ENCODE measurements around the gene SEC24D.
"Not testable (repeated sequence)": the region's sequence is repeated elsewhere in the genome, so short reads cannot be mapped to it uniquely, and the experiment has no call there.

The SEC24D gene, protein sequence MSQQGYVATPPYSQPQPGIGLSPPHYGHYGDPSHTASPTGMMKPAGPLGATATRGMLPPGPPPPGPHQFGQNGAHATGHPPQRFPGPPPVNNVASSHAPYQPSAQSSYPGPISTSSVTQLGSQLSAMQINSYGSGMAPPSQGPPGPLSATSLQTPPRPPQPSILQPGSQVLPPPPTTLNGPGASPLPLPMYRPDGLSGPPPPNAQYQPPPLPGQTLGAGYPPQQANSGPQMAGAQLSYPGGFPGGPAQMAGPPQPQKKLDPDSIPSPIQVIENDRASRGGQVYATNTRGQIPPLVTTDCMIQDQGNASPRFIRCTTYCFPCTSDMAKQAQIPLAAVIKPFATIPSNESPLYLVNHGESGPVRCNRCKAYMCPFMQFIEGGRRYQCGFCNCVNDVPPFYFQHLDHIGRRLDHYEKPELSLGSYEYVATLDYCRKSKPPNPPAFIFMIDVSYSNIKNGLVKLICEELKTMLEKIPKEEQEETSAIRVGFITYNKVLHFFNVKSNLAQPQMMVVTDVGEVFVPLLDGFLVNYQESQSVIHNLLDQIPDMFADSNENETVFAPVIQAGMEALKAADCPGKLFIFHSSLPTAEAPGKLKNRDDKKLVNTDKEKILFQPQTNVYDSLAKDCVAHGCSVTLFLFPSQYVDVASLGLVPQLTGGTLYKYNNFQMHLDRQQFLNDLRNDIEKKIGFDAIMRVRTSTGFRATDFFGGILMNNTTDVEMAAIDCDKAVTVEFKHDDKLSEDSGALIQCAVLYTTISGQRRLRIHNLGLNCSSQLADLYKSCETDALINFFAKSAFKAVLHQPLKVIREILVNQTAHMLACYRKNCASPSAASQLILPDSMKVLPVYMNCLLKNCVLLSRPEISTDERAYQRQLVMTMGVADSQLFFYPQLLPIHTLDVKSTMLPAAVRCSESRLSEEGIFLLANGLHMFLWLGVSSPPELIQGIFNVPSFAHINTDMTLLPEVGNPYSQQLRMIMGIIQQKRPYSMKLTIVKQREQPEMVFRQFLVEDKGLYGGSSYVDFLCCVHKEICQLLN

DNA sequence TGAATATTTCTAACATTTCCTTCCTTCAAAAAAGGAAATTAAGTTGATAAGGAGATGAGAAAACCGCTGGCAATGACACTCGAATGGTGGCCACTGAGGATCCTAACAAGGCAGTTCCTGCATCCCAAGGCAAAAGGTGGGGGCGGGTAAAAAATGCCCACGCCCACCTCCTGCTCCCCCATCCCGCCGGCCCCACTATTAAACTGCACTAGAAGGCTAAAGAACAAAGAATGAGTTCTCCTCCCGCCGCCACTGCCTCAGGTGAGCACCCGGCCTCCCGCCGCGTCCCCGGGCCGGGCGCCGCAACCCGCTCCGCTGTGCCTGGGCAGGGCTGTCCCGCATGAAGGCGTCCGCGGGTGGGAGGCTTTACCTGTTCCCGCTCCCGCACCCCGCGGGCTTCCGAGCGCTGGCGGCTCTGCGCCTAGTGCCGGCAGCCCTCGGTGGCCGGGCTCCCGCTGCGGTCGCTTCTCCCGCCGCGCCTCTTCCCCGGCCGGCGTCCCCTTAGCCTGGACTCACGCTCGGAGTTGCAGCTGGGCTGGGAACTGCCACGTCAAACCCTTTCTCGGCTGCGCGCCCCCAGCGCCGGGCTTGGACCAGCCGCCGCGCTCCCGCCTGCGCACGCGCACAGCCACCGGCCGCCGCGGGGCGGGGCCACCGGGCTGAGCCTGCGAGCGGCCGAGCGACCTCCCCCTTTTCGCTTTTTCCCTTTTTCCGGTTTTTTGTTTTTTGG, at the start of gene SEC24D:
Gene SEC24D (minus strand): TSS at position 556 of the 730 bp plus-strand sequence. CDS start 2,430 bp downstream, outside the sequence.
- peaks cover 13 to 26% (median 19%) of the 10 kb centered on the region in 5 donors for H3K36me3 ChIP-seq (ENCODE audit: control insufficient read depth in 5 of 5, insufficient read depth in 5 of 5, low read length in 5 of 5)
- H3K27me3 ChIP-seq (ENCODE audit: control insufficient read depth in 5 of 5, insufficient read depth in 4 of 5, low read length in 5 of 5) = no peaks in the 10 kb centered on the region
- peak within 1 kb of the TSS; percentile 71 to 97 (median 92) for H3K4me3 ChIP-seq (ENCODE audit: low read depth in 1 of 5, low read length in 5 of 5)
- peaks cover 3 to 16% (median 16%) of the 10 kb centered on the region in 5 donors for H3K4me1 ChIP-seq (ENCODE audit: control insufficient read depth in 5 of 5, insufficient read depth in 5 of 5, low read length in 5 of 5)
- no peaks in the 10 kb centered on the region for H3K9me3 ChIP-seq (ENCODE audit: control insufficient read depth in 5 of 5, low read length in 5 of 5)
- H3K27ac ChIP-seq (ENCODE audit: low read depth, low read length) = peak within 1 kb of the TSS; percentile 92
- H3K9ac ChIP-seq (ENCODE audit: low read length in 5 of 5) = peak within 1 kb of the TSS; percentile 79 to 96 (median 88)

GRCh38 chr4:118884716-118885115, 48.8 kb upstream of the SEC24D start:
- no peak overlapping the region for H3K27ac ChIP-seq (ENCODE audit: low read depth, low read length)
- H3K36me3 ChIP-seq (ENCODE audit: control insufficient read depth in 5 of 5, insufficient read depth in 5 of 5, low read length in 5 of 5) = no peaks in the 10 kb centered on the region
- H3K9ac ChIP-seq (ENCODE audit: low read length in 5 of 5) = no peak overlapping the region
- peaks cover 0 to 10% (median 10%) of the 10 kb centered on the region in 5 donors for H3K4me1 ChIP-seq (ENCODE audit: control insufficient read depth in 5 of 5, insufficient read depth in 5 of 5, low read length in 5 of 5)
- no peaks in the 10 kb centered on the region for H3K9me3 ChIP-seq (ENCODE audit: control insufficient read depth in 5 of 5, low read length in 5 of 5)
- H3K4me3 ChIP-seq (ENCODE audit: low read depth in 1 of 5, low read length in 5 of 5) = no peak overlapping the region
- peaks cover 0 to 6% (median 0%) of the 10 kb centered on the region in 5 donors for H3K27me3 ChIP-seq (ENCODE audit: control insufficient read depth in 5 of 5, insufficient read depth in 4 of 5, low read length in 5 of 5)

- Histone ChIP-seq H3K9ac (ENCODE audit: low read length in 5 of 5) (no peak overlapping the region), H3K9me3 (ENCODE audit: control insufficient read depth in 5 of 5, low read length in 5 of 5) (no peaks in the 10 kb centered on the region), H3K4me1 (ENCODE audit: control insufficient read depth in 5 of 5, insufficient read depth in 5 of 5, low read length in 5 of 5) (peaks cover 0 to 6% (median 4%) of the 10 kb centered on the region in 5 donors), H3K27me3 (ENCODE audit: control insufficient read depth in 5 of 5, insufficient read depth in 4 of 5, low read length in 5 of 5) (peaks cover 0 to under 1% (median 0%) of the 10 kb centered on the region in 5 donors), H3K27ac (ENCODE audit: low read depth, low read length) (no peak overlapping the region), H3K36me3 (ENCODE audit: control insufficient read depth in 5 of 5, insufficient read depth in 5 of 5, low read length in 5 of 5) (no peaks in the 10 kb centered on the region), H3K4me3 (ENCODE audit: low read depth in 1 of 5, low read length in 5 of 5) (no peak overlapping the region)
Observed at GRCh38 chr4:118883861-118884260, 47.9 kb upstream of the SEC24D start.

DNA sequence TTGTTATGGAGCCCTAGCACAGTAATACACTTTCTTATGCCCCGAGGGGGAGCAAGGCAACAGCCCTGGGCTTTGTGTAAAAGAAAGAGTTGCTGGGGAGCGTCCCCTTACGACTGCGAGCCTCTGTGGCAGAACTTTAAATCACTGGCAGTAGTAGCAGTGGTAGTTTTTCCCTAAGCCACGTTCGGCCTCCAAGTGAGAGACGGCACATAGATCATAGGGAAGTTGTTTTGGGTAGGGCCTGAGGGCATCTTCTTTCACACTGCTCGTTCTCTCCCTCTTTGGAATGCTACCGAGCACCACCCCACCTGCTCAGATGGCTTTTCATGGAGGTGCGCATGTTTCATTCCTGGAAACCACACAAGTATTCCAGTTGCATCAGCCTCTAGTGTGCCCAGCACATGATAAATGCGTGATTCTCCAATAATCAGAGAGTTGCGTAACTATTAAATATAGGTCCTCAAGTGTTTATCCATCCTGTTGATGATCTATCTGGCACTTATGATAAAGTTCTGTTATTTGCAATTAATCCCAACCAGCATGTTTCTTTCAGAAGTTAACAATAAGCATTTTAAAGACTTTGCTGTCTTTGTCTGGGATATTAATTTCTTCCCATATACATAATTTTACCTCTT, 45.7 kb upstream of the SEC24D start:
- Histone ChIP-seq H3K36me3 (ENCODE audit: control insufficient read depth in 5 of 5, insufficient read depth in 5 of 5, low read length in 5 of 5) (no peaks in the 10 kb centered on the region), H3K4me3 (ENCODE audit: low read depth in 1 of 5, low read length in 5 of 5) (no peak overlapping the region), H3K4me1 (ENCODE audit: control insufficient read depth in 5 of 5, insufficient read depth in 5 of 5, low read length in 5 of 5) (no peaks in the 10 kb centered on the region), H3K9ac (ENCODE audit: low read length in 5 of 5) (no peak overlapping the region), H3K27me3 (ENCODE audit: control insufficient read depth in 5 of 5, insufficient read depth in 4 of 5, low read length in 5 of 5) (no peaks in the 10 kb centered on the region), H3K9me3 (ENCODE audit: control insufficient read depth in 5 of 5, low read length in 5 of 5) (no peaks in the 10 kb centered on the region), H3K27ac (ENCODE audit: low read depth, low read length) (no peak overlapping the region)

DNA sequence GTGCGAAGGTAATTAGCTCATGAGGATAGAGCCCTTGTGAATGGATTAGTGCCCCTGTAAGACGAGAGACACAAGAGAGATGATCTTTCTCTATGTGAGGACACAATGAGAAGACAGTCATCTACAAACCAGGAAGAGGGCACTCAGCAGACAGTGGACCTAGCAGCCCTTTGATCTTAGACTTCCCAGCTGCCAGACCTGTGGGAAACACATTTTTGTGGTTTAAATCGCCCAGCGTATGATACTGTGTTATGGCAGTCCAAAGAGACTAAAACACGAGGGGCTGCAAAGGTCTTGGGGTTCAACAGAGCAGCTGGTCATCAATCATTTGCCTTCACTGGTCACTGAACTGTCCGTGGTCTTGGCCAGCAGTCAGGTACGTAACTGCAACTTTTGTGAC, 43.5 kb upstream of the SEC24D start:
- Histone ChIP-seq H3K4me3 (ENCODE audit: low read depth in 1 of 5, low read length in 5 of 5) (no peak overlapping the region), H3K9ac (ENCODE audit: low read length in 5 of 5) (no peak overlapping the region), H3K4me1 (ENCODE audit: control insufficient read depth in 5 of 5, insufficient read depth in 5 of 5, low read length in 5 of 5) (no peaks in the 10 kb centered on the region), H3K36me3 (ENCODE audit: control insufficient read depth in 5 of 5, insufficient read depth in 5 of 5, low read length in 5 of 5) (no peaks in the 10 kb centered on the region), H3K27me3 (ENCODE audit: control insufficient read depth in 5 of 5, insufficient read depth in 4 of 5, low read length in 5 of 5) (no peaks in the 10 kb centered on the region), H3K27ac (ENCODE audit: low read depth, low read length) (no peak overlapping the region), H3K9me3 (ENCODE audit: control insufficient read depth in 5 of 5, low read length in 5 of 5) (no peaks in the 10 kb centered on the region)

GRCh38 chr4:118878507-118878906, 42.6 kb upstream of the SEC24D start:
- H3K36me3 ChIP-seq (ENCODE audit: control insufficient read depth in 5 of 5, insufficient read depth in 5 of 5, low read length in 5 of 5); H3K9ac ChIP-seq (ENCODE audit: low read length in 5 of 5): not testable (repeated sequence)

GRCh38 chr4:118877797-118878196, 41.9 kb upstream of the SEC24D start:
- H3K27me3 ChIP-seq (ENCODE audit: control insufficient read depth in 5 of 5, insufficient read depth in 4 of 5, low read length in 5 of 5) = no peaks in the 10 kb centered on the region
- no peak overlapping the region for H3K9ac ChIP-seq (ENCODE audit: low read length in 5 of 5)
- H3K9me3 ChIP-seq (ENCODE audit: control insufficient read depth in 5 of 5, low read length in 5 of 5) = no peaks in the 10 kb centered on the region
- H3K4me1 ChIP-seq (ENCODE audit: control insufficient read depth in 5 of 5, insufficient read depth in 5 of 5, low read length in 5 of 5) = no peaks in the 10 kb centered on the region
- no peak overlapping the region for H3K4me3 ChIP-seq (ENCODE audit: low read depth in 1 of 5, low read length in 5 of 5)
- no peak overlapping the region for H3K27ac ChIP-seq (ENCODE audit: low read depth, low read length)
- no peaks in the 10 kb centered on the region for H3K36me3 ChIP-seq (ENCODE audit: control insufficient read depth in 5 of 5, insufficient read depth in 5 of 5, low read length in 5 of 5)

More at GRCh38 chr4:118878507-118878906, 42.6 kb upstream of the SEC24D start:
- not testable (repeated sequence) for H3K27me3 ChIP-seq (ENCODE audit: control insufficient read depth in 5 of 5, insufficient read depth in 4 of 5, low read length in 5 of 5); H3K9me3 ChIP-seq (ENCODE audit: control insufficient read depth in 5 of 5, low read length in 5 of 5); H3K4me1 ChIP-seq (ENCODE audit: control insufficient read depth in 5 of 5, insufficient read depth in 5 of 5, low read length in 5 of 5); H3K27ac ChIP-seq (ENCODE audit: low read depth, low read length); H3K4me3 ChIP-seq (ENCODE audit: low read depth in 1 of 5, low read length in 5 of 5)

DNA sequence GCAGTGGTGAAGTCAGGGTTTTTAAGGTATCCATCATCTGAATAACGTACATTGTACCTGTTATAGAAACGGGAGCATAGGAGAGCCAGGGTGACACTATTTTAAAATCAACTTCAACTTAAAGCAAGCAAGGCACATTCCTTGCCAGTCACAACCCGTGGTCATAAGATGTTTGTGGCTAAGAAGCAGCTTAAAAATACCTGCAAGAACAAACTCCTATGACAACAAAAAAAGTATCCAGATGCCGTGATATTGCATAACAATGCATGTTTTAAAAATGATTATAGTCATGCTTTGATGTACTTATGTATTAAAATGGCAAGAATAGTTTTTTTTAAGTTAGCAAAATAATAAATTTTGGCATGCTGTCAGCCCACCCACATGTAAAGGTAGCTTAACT, 36.3 kb upstream of the SEC24D start:
- Histone ChIP-seq H3K9me3 (ENCODE audit: control insufficient read depth in 5 of 5, low read length in 5 of 5) (no peaks in the 10 kb centered on the region), H3K4me3 (ENCODE audit: low read depth in 1 of 5, low read length in 5 of 5) (no peak overlapping the region), H3K4me1 (ENCODE audit: control insufficient read depth in 5 of 5, insufficient read depth in 5 of 5, low read length in 5 of 5) (peaks cover 0 to 8% (median 4%) of the 10 kb centered on the region in 5 donors), H3K27ac (ENCODE audit: low read depth, low read length) (no peak overlapping the region), H3K9ac (ENCODE audit: low read length in 5 of 5) (no peak overlapping the region), H3K36me3 (ENCODE audit: control insufficient read depth in 5 of 5, insufficient read depth in 5 of 5, low read length in 5 of 5) (no peaks in the 10 kb centered on the region), H3K27me3 (ENCODE audit: control insufficient read depth in 5 of 5, insufficient read depth in 4 of 5, low read length in 5 of 5) (no peaks in the 10 kb centered on the region)

DNA sequence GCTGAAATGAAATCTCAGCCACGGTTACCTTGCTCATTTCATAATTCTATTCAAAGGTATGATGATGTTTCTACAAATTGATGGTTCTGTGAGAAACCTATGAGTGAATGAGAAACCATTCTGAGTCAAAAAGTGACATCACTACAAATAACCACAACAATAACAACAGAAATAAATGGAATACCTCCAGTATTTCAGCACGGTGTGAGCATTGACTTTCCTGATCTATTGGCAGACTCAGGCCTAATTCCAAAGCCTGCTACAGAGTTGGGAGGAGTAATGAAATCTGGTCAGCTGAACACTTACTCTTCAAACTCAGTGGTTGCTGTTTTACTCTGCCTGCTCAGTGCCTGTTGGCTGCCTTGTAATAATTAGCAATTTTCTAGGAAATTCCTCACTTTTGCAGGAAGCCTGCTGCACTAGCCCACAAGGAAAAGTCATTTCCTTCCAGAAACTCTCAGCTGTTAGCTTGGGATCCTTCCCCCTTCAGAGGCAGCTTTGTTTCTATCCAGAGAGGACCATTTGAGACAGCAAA, 33.9 kb upstream of the SEC24D start:
- Histone ChIP-seq H3K9ac (ENCODE audit: low read length in 5 of 5) (no peak overlapping the region), H3K36me3 (ENCODE audit: control insufficient read depth in 5 of 5, insufficient read depth in 5 of 5, low read length in 5 of 5) (no peaks in the 10 kb centered on the region), H3K27ac (ENCODE audit: low read depth, low read length) (no peak overlapping the region), H3K4me1 (ENCODE audit: control insufficient read depth in 5 of 5, insufficient read depth in 5 of 5, low read length in 5 of 5) (peaks cover 0 to 11% (median 8%) of the 10 kb centered on the region in 5 donors), H3K27me3 (ENCODE audit: control insufficient read depth in 5 of 5, insufficient read depth in 4 of 5, low read length in 5 of 5) (no peaks in the 10 kb centered on the region), H3K4me3 (ENCODE audit: low read depth in 1 of 5, low read length in 5 of 5) (no peak overlapping the region), H3K9me3 (ENCODE audit: control insufficient read depth in 5 of 5, low read length in 5 of 5) (no peaks in the 10 kb centered on the region)
